Tibial nerve (tissue), 4 donors: ENCODE results near the gene SLC5A10.
"Not testable (repeated sequence)": the region's sequence is repeated elsewhere in the genome, so short reads cannot be mapped to it uniquely, and the experiment has no call there.

Experiments
- CTCF ChIP-seq, 5 experiments: fragments of 200-600 bp in 3 of 5; fragments of 450-650 bp in 2 of 5; sonication (generic) in 3 of 5; IDR thresholded peaks; one replicate each; pipeline ENCODE4 v1.5.1; 2016 to 2019; ENCODE audit warnings: antibody characterized with exemption in 5 of 5, mild to moderate bottlenecking in 3 of 5, moderate library complexity in 2 of 5
- EP300 ChIP-seq, 2 donors: sonication (generic); formaldehyde crosslinking; IDR thresholded peaks; one replicate each; pipeline ENCODE4 v1.6.1; 2017; ENCODE audit warnings: antibody characterized with exemption in 2 of 2, mild to moderate bottlenecking in 1 of 2
- POLR2A ChIP-seq, 2 donors: fragments of 450-650 bp; IDR thresholded peaks; one replicate each; pipeline ENCODE4 v1.6.1; 2017; ENCODE audit warnings: antibody characterized with exemption in 2 of 2, mild to moderate bottlenecking in 2 of 2, moderate library complexity in 2 of 2

GRCh38 chr17:19070318-19071168 lies 118.6 kb downstream of the SLC5A10 start:
- not testable (repeated sequence) for TF ChIP-seq EP300, CTCF, POLR2A (IDR thresholded peaks at IDR 0.05)
